Breast epithelium (tissue), 3 donors: ENCODE data around the gene ACOT13.

ENCODE experiments used
- POLR2A ChIP-seq: fragments of 450-650 bp; IDR thresholded peaks from one replicate; pipeline ENCODE4 v1.6.1; 2016; ENCODE audit warnings: antibody characterized with exemption, mild to moderate bottlenecking, moderate library complexity
- POLR2AphosphoS5 ChIP-seq, 3 donors: sonication (generic); formaldehyde crosslinking; IDR thresholded peaks; one replicate each; pipeline ENCODE4 v1.6.1; 2017; ENCODE audit warnings: antibody characterized with exemption in 3 of 3
- TF ChIP-seq, protein P1 (sequence below), 3 donors: fragments of 450-650 bp; IDR thresholded peaks; one replicate each; pipeline ENCODE4 v1.5.1; 2016 to 2017; ENCODE audit warnings: antibody characterized with exemption in 3 of 3, mild to moderate bottlenecking in 3 of 3, moderate library complexity in 3 of 3

DNA sequence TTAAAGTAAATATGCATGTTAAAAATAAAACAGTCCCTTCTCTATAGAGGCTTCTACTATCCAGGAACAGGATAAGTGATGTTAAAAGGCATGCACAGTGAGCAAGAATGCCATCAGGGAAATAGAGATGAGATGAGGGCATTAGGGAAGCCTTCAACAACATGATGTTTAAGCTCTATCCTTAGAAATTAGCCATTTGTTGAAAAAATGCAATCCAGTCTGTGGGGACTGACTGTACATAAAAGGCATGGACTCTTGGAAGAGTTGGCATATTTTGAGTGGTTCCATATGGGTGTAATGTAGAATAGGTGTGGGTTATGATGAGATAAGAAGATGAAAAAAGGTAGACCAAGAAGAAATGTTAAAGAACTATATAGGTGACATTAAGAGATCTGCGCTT lies 26.7 kb upstream of the ACOT13 start:
- TF ChIP-seq, protein P1, sequence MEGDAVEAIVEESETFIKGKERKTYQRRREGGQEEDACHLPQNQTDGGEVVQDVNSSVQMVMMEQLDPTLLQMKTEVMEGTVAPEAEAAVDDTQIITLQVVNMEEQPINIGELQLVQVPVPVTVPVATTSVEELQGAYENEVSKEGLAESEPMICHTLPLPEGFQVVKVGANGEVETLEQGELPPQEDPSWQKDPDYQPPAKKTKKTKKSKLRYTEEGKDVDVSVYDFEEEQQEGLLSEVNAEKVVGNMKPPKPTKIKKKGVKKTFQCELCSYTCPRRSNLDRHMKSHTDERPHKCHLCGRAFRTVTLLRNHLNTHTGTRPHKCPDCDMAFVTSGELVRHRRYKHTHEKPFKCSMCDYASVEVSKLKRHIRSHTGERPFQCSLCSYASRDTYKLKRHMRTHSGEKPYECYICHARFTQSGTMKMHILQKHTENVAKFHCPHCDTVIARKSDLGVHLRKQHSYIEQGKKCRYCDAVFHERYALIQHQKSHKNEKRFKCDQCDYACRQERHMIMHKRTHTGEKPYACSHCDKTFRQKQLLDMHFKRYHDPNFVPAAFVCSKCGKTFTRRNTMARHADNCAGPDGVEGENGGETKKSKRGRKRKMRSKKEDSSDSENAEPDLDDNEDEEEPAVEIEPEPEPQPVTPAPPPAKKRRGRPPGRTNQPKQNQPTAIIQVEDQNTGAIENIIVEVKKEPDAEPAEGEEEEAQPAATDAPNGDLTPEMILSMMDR (IDR thresholded peaks at IDR 0.05), result no peak
- TF ChIP-seq POLR2A, result no peak
- no peak for TF ChIP-seq POLR2AphosphoS5 (IDR thresholded peaks at IDR 0.05)
